HEK293 (cell line): Measurements from ENCODE around the gene TMEM145.

Experiments used
- FEZF1 ChIP-seq: fragments of 450-650 bp; formaldehyde crosslinking; IDR thresholded peaks from 2 replicates; pipeline ENCODE4 v1.5.1; 2016; ENCODE audit warnings: missing biosample characterization, missing genetic modification characterization
- GLI4 ChIP-seq: fragments of 450-650 bp; formaldehyde crosslinking; IDR thresholded peaks from 2 replicates; pipeline ENCODE4 v1.5.1; 2016; ENCODE audit warnings: missing biosample characterization, missing genetic modification characterization
- HOXD13 ChIP-seq: sonication (generic); formaldehyde crosslinking; IDR thresholded peaks from 2 replicates; pipeline ENCODE4 v1.8.0; 2022; ENCODE audit warnings: missing genetic modification reagents, borderline replicate concordance
- INSM2 ChIP-seq: fragments of 450-650 bp; formaldehyde crosslinking; IDR thresholded peaks from 2 replicates; pipeline ENCODE4 v1.5.1; 2016; ENCODE audit warnings: missing biosample characterization, missing genetic modification characterization
- KLF16 ChIP-seq: fragments of 450-650 bp; formaldehyde crosslinking; IDR thresholded peaks from 2 replicates; pipeline ENCODE4 v1.5.1; 2017; ENCODE audit warnings: missing biosample characterization, missing genetic modification characterization
- MEIS1 ChIP-seq: sonication (generic); formaldehyde crosslinking; IDR thresholded peaks from 2 replicates; pipeline ENCODE4 v1.8.1; 2022; ENCODE audit warnings: missing genetic modification reagents, mild to moderate bottlenecking, borderline replicate concordance
- PRDM2 ChIP-seq: fragments of 450-650 bp; formaldehyde crosslinking; IDR thresholded peaks from 2 replicates; pipeline ENCODE4 v1.5.1; 2016; ENCODE audit warnings: missing biosample characterization, missing genetic modification characterization, borderline replicate concordance
- SP7 ChIP-seq: fragments of 450-650 bp; formaldehyde crosslinking; IDR thresholded peaks from 2 replicates; pipeline ENCODE4 v1.5.1; 2016; ENCODE audit warnings: missing biosample characterization, missing genetic modification characterization
- YY1 ChIP-seq: fragments of 450-650 bp; formaldehyde crosslinking; IDR thresholded peaks from 2 replicates; pipeline ENCODE4 v1.5.1; 2018; ENCODE audit warnings: missing biosample characterization, missing genetic modification characterization
- ZBTB21 ChIP-seq: fragments of 450-650 bp; formaldehyde crosslinking; IDR thresholded peaks from 2 replicates; pipeline ENCODE4 v1.5.1; 2017; ENCODE audit warnings: missing biosample characterization, missing genetic modification characterization
- ZBTB8A ChIP-seq: fragments of 450-650 bp; formaldehyde crosslinking; IDR thresholded peaks from 2 replicates; pipeline ENCODE4 v1.5.1; 2016; ENCODE audit warnings: missing biosample characterization, missing genetic modification characterization
- ZNF157 ChIP-seq: fragments of 450-650 bp; formaldehyde crosslinking; IDR thresholded peaks from 2 replicates; pipeline ENCODE4 v1.5.1; 2016; ENCODE audit warnings: missing biosample characterization, missing genetic modification characterization
- ZNF174 ChIP-seq: fragments of 450-650 bp; formaldehyde crosslinking; IDR thresholded peaks from 2 replicates; pipeline ENCODE4 v1.5.0; 2017; ENCODE audit warnings: missing biosample characterization, mild to moderate bottlenecking, missing genetic modification characterization
- ZNF2 ChIP-seq: fragments of 450-650 bp; formaldehyde crosslinking; IDR thresholded peaks from 2 replicates; pipeline ENCODE4 v1.5.1; 2016; ENCODE audit warnings: missing biosample characterization, missing genetic modification characterization
- ZNF24 ChIP-seq: fragments of 450-650 bp; formaldehyde crosslinking; IDR thresholded peaks from 2 replicates; pipeline ENCODE4 v1.5.1; 2016; ENCODE audit warnings: missing biosample characterization, missing genetic modification characterization
- ZNF274 ChIP-seq, 2 experiments: fragments of 200-500 bp in 1 of 2; fragments of 450-650 bp in 1 of 2; sonication (Bioruptor generic) in 1 of 2; formaldehyde crosslinking in 1 of 2; IDR thresholded peaks; 2 replicates each; pipeline versions ENCODE4 v1.5.1 to v1.6.1; 2014 to 2016; ENCODE audit warnings: borderline replicate concordance in 1 of 2, inconsistent platforms in 1 of 2, low read length in 1 of 2, missing biosample characterization in 1 of 2, missing genetic modification characterization in 1 of 2
- ZNF280D ChIP-seq: fragments of 450-650 bp; formaldehyde crosslinking; IDR thresholded peaks from 2 replicates; pipeline ENCODE4 v1.5.1; 2016; ENCODE audit warnings: missing biosample characterization, missing genetic modification characterization
- ZNF362 ChIP-seq: fragments of 450-650 bp; formaldehyde crosslinking; IDR thresholded peaks from 2 replicates; pipeline ENCODE4 v1.5.1; 2016; ENCODE audit warnings: missing biosample characterization, missing genetic modification characterization
- ZNF514 ChIP-seq: fragments of 450-650 bp; formaldehyde crosslinking; IDR thresholded peaks from 2 replicates; pipeline ENCODE4 v1.5.1; 2016; ENCODE audit warnings: missing biosample characterization, missing genetic modification characterization
- ZNF560 ChIP-seq: fragments of 450-650 bp; formaldehyde crosslinking; IDR thresholded peaks from 2 replicates; pipeline ENCODE4 v1.5.1; 2017; ENCODE audit warnings: missing biosample characterization, missing genetic modification characterization, borderline replicate concordance
- ZNF624 ChIP-seq: fragments of 450-650 bp; formaldehyde crosslinking; IDR thresholded peaks from 2 replicates; pipeline ENCODE4 v1.5.1; 2017; ENCODE audit warnings: missing biosample characterization, missing genetic modification characterization
- ZNF704 ChIP-seq: fragments of 450-650 bp; formaldehyde crosslinking; IDR thresholded peaks from 2 replicates; pipeline ENCODE4 v1.5.1; 2016; ENCODE audit warnings: missing biosample characterization, missing genetic modification characterization
- ZNF791 ChIP-seq: fragments of 450-650 bp; formaldehyde crosslinking; IDR thresholded peaks from 2 replicates; pipeline ENCODE4 v1.5.1; 2016; ENCODE audit warnings: missing biosample characterization, missing genetic modification characterization
- ZNF830 ChIP-seq: fragments of 450-650 bp; IDR thresholded peaks from 2 replicates; pipeline ENCODE4 v1.5.0; 2018; ENCODE audit warnings: missing biosample characterization, missing genetic modification characterization, low read depth, mild to moderate bottlenecking, moderate library complexity

TMEM145 gene

GRCh38 chr19:42279902-42280814 is 33.0 kb upstream of the TMEM145 start (continued):
- TF ChIP-seq ZNF2 (tag by site-specific recombination) (peak; percentile 73), SP7 (tag by site-specific recombination) (peak; percentile 83), GLI4 (no peak), MEIS1 (no peak), PRDM2 (tag by site-specific recombination) (no peak), ZNF704 (tag by site-specific recombination) (no peak), KLF16 (tag by site-specific recombination) (peak; percentile 89), ZNF791 (tag by site-specific recombination) (no peak), ZNF174 (tag by site-specific recombination) (no peak), ZNF274 (IDR thresholded peaks at IDR 0.05; ENCODE audit: low read length) (no peak), ZNF274 (tag by site-specific recombination; IDR thresholded peaks at IDR 0.05; ENCODE audit: borderline replicate concordance) (no peak; the same call in 1 of the 2 replicates), ZBTB21 (tag by site-specific recombination) (peak; percentile 35; the same call in 1 of the 2 replicates), ZNF560 (tag by site-specific recombination) (no peak), ZNF624 (tag by site-specific recombination) (no peak), ZBTB8A (tag by site-specific recombination) (peak; percentile 95), ZNF280D (0 out of 2 replicates have a peak, but pooled peaks have one; percentile 53), ZNF157 (tag by site-specific recombination) (no peak), FEZF1 (tag by site-specific recombination) (no peak), ZNF514 (tag by site-specific recombination) (no peak), ZNF830 (tag by site-specific recombination) (no peak), INSM2 (peak; percentile 6; the same call in 1 of the 2 replicates), YY1 (tag by site-specific recombination) (0 out of 2 replicates have a peak, but pooled peaks have one; percentile 33), HOXD13 (CRISPR knock-in tag) (no peak), ZNF362 (no peak), ZNF24 (tag by site-specific recombination) (peak; percentile 36)
